Measurements from ENCODE around the gene CHMP3.

GRCh38 chr2:86510436-86510933 lies 52.8 kb downstream of the CHMP3 start:
- TF ChIP-seq HNRNPH1 (optimal IDR thresholded peaks at IDR 0.05; ENCODE audit: low read depth, low read length) (no peak), ZNF567 (CRISPR knock-in tag; IDR thresholded peaks at IDR 0.05; ENCODE audit: borderline replicate concordance) (no peak), RNF2 (conservative IDR thresholded peaks at IDR 0.05; ENCODE audit: low read depth) (no peak), TMF1 (CRISPR knock-in tag; IDR thresholded peaks at IDR 0.05; ENCODE audit: low read depth) (no peak), ZBTB3 (CRISPR knock-in tag; IDR thresholded peaks at IDR 0.05; ENCODE audit: borderline replicate concordance, low read depth) (no peak), MAZ (IDR thresholded peaks at IDR 0.05; ENCODE audit: borderline replicate concordance, low read depth, low read length) (no peak), MAZ (CRISPR knock-in tag; IDR thresholded peaks at IDR 0.05; ENCODE audit: low read depth) (no peak), ZBTB7A (CRISPR knock-in tag; IDR thresholded peaks at IDR 0.05) (no peak), ZBTB39 (CRISPR knock-in tag; IDR thresholded peaks at IDR 0.05) (no peak), HMG20B (CRISPR knock-in tag; conservative IDR thresholded peaks at IDR 0.05) (no peak), SMAD3 (CRISPR knock-in tag; IDR thresholded peaks at IDR 0.05) (no peak), ZBTB40 (IDR thresholded peaks at IDR 0.05) (no peak), ZBTB40 (CRISPR knock-in tag; IDR thresholded peaks at IDR 0.05) (no peak), ZNF12 (CRISPR knock-in tag; IDR thresholded peaks at IDR 0.05) (no peak), PHB2 (IDR thresholded peaks at IDR 0.05; ENCODE audit: partially characterized antibody) (no peak)
- TF ChIP-seq, protein P1, sequence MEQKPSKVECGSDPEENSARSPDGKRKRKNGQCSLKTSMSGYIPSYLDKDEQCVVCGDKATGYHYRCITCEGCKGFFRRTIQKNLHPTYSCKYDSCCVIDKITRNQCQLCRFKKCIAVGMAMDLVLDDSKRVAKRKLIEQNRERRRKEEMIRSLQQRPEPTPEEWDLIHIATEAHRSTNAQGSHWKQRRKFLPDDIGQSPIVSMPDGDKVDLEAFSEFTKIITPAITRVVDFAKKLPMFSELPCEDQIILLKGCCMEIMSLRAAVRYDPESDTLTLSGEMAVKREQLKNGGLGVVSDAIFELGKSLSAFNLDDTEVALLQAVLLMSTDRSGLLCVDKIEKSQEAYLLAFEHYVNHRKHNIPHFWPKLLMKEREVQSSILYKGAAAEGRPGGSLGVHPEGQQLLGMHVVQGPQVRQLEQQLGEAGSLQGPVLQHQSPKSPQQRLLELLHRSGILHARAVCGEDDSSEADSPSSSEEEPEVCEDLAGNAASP (CRISPR knock-in tag; IDR thresholded peaks at IDR 0.05; ENCODE audit: borderline replicate concordance): no peak

Measured in HepG2 (cell line).